Middle frontal gyrus (tissue), 1 donor: ENCODE measurements around the gene ARHGAP19.

Experiments
- DNase-seq: peaks from one replicate; pipeline ENCODE4 v3.0.0-alpha.2; 2015; ENCODE audit warnings: low spot score; ENCODE audit errors: extremely low spot score

The ARHGAP19 gene

GRCh38 chr10:97196223-97197029, 96.0 kb downstream of the ARHGAP19 start:
- DNase-seq: no peak

DNA sequence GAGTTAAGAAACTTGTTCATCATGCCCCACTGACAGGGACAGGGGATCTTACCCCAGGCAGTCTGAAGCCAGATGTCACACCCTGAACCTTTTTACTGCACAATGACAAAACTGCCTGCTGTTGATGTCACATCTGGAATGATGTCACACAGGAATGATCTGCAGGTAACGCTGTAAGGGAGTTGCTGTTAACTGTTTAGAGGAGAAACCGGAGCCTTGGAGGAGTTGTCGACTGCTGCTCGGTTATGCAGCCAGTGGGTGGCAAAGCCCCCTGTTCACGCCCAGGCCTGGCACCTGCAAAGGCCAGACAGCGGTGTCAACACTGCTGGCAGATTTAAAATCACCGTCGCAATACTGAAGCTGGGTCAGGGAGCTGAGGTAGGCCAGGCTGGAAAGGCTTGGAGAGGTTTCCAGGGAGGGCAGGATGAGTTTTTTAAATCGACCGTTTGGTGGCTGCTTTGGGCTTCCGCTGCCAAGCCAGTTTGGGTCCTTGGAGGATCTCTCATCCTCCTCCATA, 96.7 kb downstream of the ARHGAP19 start:
- no peak for DNase-seq

DNA sequence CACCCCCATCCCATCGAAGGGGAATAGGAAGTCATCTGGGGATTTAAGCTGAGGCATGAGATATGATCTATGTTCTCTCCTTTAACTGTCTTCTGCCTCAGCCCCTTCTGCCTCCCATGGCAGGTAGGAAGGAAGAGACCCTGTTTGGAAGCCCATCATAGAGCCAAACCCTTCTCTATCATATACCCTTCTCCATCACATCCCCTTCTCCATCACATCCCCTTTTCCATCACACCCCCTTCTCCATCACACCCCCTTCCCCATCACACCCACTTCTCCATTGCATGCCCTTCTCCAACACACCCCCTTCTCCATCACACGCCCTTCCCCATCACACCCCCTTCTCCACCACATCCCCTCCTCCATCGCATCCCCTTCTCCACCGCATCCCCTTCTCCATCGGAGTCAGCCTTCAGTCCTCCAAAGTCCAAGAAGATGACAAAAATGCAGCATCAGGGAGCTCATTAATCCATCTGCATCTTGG, 99.4 kb downstream of the ARHGAP19 start:
- no peak for DNase-seq

DNA sequence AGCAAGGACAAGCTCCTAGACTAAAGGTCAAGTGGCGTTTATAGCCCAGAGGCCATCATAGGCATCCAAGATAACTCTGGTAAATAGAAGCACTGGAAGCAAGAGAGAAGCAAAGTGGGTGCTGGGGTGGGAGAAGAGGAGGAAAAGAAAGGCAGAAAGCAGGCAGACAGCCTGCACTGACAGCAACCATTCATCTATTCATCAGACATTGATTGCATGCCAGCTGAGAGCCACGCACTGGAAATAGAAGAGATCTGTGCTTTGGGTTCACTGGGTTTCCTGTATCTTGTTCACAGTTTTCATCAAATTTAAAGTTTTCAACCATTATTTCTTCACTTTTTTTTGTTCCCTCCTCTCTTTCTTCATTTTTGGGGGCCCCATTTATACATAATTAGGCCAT, 102.0 kb downstream of the ARHGAP19 start:
- DNase-seq: no peak

- DNase-seq: no peak
These were observed 104.2 kb downstream of the ARHGAP19 start for GRCh38 chr10:97188261-97188711.

GRCh38 chr10:97186911-97187310, 105.5 kb downstream of the ARHGAP19 start:
- no peak for DNase-seq

DNA sequence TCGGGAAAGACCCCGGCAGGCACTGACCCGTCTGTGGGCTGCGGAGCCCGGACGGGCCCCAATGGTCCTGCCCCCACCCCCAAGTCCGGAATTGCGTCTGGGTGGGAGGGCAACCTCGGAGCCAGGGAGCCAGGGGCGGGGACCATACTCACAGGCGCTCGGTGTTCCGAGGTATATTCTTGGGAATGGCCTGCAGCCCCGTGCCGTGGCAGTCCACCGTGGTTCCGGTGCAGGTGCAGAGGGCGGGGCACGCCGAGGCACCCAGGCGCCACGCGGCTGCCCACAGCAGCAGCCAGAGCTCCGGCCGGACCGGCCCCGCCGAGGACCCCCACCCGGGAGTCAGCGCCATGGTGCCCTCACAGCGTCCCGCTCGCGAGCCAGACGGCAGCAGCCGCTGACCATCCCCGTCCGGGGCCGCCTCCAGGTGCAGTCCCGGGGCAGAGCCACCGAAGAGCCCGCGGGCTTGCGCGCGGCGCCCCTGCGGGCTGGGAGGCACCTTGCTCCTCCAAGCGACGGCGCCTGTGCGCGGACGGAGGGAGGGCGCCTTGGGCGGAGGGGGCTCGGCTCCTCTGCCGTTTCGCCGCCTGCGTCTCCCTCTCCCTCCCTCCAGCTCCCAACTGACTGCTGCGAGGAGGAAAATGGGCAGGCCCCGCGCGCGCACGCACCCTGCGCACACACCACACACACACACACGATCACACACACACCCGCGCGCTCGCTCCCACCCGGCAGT, 106.9 kb downstream of the ARHGAP19 start, which contains the start of gene SLIT1:
SLIT1 (minus strand) TSS at position 634 of the 733 bp plus-strand sequence; CDS start at position 349, 285 bp downstream.
- no peak for DNase-seq

- DNase-seq: no peak
These were observed 107.5 kb downstream of the ARHGAP19 start for GRCh38 chr10:97184971-97185325.

DNA sequence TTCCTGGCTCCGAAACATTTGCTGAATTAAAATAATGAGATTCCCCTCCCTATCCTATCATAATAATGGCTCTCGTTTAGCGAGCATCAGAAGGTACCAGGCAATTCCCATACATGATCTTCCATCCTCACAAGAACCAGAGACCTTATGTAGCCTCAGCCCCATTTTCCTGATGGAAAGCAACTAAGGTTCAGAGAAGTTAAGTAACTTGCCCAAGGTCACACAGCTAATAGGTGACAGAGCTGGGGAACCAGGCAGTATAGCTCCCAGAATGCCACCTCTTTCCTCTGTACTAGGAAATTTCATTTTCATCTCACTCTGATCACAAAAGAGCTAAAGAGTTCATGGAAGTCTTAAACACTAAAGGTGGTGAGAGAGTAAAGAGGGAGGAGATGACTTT, 109.1 kb downstream of the ARHGAP19 start:
- no peak for DNase-seq

DNA sequence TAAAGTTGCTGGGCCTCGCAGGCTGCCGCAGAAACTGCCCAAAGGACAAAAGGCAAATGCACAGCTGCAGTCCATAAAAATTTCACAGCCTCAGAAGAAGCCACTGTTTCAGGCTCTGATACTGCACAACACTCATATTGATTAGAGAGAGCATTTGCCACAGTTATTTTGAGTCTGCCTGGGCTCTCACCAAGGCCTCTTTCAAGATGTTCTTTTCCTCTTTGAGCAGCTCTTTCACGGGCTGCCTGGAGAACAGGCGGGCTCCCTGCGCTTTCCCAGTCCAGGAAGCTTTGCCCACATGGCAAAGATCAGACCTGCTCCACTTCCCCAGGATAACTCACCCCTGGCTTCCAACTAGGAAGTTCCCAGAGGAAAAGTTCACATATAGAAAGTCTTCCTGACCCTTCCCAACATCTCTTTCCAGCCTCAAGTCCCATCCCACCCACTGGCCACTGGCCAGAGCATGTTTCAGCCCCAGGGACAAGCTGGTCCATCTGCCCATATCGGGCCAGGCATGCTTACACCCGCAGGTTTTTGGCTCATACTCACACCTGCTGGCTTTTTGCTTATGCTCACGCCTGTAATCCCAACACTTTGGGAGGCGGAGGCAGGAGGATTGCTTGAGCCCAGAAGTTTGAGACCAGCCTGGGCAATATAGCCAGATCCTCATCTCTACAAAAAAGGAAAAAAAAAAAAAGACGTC, 110.0 kb downstream of the ARHGAP19 start:
- no peak for DNase-seq

GRCh38 chr10:97180986-97181385, 111.5 kb downstream of the ARHGAP19 start:
- no peak for DNase-seq

DNA sequence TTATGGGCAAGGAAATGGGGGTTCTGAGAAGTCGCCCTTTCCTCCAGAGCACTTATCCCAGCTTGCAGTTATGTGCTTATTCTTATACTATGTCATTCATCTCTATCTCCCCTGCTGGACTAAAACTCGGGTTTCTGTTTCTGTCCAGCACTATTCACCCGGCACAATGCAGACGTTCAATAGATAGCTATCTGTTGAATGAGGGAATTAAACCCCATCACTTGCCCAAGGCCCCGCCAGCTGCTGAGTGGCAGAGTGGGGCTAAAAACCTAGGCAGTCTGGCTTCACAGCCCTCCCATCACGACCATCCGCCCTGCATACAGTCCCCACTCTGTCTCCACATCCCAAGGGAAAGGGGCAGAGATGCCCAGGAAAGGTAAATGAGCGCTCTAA, 112.1 kb downstream of the ARHGAP19 start:
- no peak for DNase-seq

DNA sequence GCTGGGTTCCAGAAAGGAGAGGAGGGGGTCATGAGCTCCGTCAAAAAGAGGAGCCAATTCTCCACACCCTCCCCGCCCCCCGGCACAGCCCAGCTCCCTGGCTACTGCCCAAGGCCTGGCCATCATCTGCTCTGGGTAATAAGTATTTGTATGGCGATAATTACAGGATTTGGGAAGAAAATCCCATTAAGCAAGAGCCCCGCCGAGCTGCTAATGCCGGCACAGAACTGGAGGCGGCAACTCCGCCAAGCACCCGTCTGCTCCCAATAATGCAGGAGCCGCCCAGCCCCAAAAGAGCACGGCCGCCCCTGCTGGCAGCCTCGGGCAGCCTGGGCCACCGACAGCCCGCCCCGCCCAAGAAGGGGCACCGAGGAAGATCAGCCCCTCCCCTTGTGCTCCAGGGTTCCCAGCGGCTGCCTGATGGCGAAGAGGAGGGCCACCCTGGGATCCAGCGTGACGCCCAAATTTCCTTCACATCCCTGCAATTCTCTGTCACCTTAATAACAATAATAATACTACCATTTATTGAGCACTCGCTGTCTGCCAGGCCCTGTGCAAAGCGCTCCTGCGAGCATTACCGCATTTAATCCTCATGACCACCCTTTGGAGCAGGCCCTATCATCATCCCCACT, 112.6 kb downstream of the ARHGAP19 start:
- no peak for DNase-seq

DNA sequence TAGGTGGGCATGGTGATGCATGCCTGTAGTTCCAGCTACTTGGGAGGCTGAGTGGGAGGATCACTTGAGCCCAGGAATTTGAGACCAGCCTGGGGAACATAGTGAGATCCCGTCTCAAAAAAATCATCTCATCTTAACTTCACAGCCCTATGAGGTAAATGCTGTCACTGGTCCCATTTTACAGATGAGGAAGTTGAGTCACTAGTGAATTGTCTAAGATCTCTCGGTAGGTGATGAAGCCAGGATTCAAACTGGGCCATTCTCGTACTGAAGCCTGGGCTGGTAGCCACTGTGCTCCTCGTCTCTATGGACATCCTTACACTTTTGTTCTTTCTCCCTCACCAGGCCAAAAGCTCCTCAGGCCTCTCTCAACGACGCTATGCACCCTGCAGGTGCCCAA, 113.1 kb downstream of the ARHGAP19 start:
- DNase-seq: no peak

DNA sequence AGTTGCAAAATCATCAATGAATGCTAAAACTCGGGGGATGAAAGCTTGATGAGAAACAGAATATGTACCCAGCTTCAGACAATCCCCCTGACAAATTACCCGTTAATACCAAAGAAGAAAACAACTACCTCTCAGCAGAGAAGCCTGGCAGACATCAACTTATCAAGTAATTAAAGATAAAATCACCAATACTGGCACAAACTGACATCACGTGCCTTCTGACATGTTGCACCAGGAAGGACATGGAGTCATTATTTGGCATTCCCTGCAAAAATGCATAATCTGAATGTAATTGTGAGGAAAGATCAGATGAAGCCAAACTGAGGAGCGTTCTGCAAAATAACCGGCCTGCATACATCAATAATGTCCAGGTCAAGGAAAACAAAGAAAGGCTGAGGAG, 114.4 kb downstream of the ARHGAP19 start:
- no peak for DNase-seq

- DNase-seq: no peak
These were observed 116.2 kb downstream of the ARHGAP19 start for GRCh38 chr10:97176226-97176625.

DNA sequence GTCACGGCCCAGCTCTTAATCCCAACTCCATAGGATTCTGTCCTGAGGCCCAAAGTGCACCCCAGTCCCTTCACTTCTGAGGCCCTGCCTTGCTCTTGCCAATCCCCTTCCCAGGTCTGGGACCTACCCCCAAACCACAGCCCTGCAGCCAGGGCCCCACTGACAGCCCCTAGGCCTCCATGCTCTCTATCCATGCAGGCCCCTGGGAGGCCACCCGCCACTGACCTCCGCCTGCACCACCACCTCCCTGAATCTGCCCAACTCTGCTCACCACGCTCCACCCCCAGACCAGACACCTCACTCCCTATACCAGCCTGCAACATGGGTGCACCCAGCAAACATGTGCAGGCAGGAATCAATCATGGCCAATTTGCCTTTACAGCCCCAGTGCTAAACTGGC, 116.9 kb downstream of the ARHGAP19 start:
- no peak for DNase-seq

GRCh38 chr10:97174941-97175340, 117.5 kb downstream of the ARHGAP19 start:
- DNase-seq: no peak

DNA sequence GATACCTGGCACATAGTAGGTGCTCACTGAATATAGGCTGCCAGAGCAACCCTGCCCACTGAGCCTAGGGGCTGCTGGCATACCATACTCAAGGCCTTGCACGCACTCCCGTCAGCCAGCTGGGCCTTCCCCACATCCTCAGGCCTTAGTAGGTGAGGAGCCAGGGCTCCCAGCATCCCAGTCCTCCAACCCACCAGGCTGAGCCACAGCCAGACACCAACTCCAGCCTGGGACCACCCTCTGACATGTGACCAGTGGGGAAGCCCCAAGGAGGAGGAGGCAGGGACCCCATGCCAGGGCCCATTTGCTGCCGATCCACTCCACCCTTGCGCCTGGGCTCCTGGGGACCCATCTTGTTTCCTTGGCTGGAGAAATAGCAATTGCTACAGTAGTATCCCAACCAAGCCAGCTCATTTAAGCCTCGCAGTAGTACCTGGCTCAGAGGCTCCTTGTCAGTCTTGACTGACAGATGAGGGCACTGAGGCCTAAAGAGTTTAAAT, 118.1 kb downstream of the ARHGAP19 start:
- no peak for DNase-seq

DNA sequence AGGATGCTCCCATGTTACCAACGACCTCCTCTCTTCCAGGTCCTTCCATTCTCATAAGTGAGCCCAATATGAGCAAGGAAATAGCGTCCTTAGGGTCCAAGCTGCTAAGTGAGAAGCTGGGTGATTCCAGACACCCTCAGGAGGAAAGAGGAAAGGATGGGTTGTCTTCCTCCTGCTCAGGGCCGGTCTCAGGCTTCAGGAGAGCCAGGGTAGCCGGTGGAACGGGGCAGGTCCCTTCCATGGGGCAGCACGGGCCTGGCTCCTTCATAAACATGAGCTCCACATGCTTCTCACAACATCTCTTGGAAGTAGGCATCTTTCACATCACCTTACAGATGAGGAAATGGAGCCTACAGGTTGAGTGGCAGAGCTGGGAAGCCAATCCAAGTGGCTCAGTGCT, 119.4 kb downstream of the ARHGAP19 start:
- DNase-seq: no peak
